ENCODE data around the gene PRR35. TPM values are rescaled to one million over a fixed set of nuclear protein-coding genes. Genes with fewer than 3 reads are reported as not detected.

The PRR35 gene
- polyA plus RNA-seq, 10 donors, result 0.09 to 0.25 (median 0.12) TPM; not detected in 5

GRCh38 chr16:561957-562938, 2.1 kb downstream of the PRR35 start:
- no peak for DNase-seq

DNA sequence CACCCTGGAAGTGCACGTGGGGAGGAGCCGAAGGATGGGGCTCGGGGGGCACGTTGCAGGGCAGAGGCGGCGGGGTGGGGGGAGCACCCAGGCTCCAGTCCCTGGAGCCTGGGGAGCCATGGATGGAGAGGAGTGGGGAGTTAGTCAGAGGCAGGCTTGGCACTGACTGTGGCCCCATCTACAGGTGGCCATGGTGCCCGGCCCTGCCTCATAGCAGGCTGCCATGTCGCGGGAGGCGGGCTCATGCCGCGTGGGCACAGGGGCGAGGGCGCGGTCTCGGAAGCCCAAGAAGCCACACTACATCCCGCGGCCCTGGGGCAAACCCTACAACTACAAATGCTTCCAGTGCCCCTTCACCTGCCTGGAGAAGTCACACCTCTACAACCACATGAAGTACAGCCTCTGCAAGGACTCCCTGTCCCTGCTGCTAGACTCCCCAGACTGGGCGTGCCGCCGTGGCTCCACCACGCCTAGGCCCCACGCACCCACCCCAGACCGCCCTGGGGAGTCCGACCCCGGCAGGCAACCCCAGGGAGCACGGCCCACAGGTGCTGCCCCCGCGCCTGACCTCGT, 3.0 kb downstream of the PRR35 start:
- no peak for DNase-seq

- no peak for DNase-seq
Measured at GRCh38 chr16:564690-565418, 4.7 kb downstream of the PRR35 start.

DNA sequence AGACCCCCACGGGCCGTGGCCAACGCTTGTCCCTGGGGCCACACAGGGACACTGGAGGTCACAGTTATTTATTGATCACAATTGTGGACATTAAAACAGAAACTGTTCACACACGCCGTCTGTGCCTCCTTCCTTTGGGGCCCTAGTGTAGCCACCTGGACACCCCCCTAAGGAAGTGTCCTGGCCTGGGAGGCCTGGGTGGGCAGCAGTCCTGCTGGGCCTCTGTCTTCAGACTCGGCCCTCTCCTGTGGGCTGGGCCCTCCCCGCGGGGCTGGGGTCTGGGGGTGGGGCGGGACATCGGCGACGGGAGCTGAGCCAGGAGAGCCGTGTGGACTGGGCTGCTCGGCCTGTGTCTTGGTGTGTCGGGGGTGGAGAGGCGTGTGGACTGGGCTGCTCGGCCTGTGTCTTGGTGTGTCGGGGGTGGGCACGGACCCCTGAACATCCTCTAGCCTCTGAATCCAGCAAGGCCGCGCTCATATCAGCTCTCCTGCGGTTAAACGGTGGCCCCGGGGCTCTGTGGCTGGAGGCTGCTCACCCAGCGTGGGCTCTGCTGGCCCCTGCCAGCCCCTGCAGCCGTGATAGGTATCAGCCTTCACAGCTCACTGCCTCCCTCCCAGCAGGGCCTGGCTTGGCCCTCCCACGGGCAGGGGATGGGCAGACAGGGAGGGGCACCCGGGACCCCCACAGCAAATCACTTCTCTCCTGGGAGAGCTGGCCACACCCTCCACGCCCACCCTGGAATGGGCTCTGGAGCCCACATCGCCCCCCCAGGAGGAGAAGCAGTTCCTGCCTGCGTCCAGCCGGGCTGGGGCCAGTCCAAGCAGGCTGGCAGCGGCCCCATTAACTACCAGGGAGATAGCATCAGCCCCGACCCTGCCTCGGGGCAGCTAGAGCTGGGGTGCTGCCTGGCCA, 5.5 kb downstream of the PRR35 start:
- DNase-seq, result no peak

DNA sequence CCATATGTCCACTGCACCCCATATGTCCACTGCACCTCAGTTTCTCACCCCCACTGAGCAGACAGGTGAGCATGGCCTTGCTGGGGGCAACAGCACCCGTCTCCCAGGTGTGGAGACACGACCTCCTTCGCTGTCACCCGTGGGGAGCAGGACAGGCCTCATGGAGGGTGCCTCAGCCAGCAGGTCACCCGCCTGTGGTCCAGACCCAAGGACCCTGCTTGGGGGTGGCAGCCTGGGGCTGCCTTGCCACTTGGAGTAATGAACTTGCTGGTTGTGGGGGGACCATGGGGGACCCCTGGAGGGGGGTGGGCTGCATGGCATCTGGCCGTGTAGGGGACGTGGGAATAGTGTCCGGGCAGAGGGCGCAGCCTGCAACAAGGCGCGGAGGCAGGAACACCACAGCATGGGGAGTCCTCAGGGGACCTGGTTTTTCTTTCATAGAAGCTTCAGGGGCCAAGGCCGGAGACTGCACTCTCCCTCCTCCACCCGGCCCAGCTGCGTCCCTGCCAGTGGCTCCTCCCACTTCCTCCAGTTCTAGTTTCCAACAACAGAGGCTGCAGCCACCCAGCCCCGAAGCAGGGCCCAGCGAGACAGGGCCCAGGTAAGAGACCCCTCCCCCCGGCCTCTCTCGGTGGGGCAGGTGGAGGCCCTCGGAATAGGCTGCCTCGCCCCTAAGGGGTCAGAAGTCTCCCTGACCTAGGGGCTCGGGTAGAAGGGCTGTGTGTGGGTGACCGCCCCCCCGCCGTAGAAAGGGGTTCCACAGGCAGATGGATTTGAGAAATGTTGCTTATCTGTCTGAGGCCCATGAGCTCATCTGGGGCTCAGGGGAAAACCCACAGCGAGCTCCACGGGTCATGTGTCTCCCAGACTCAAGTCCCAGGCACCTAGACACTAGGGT, 6.5 kb downstream of the PRR35 start, which contains the start of gene NHLRC4:
NHLRC4 (plus strand) TSS at position 531 of the 898 bp plus-strand sequence. CDS start 1,043 bp downstream, outside the sequence.
- DNase-seq, result peak; percentile 54 to 91 (median 75)

- DNase-seq, result no peak
Measured at GRCh38 chr16:567373-568256, 7.4 kb downstream of the PRR35 start.

DNA sequence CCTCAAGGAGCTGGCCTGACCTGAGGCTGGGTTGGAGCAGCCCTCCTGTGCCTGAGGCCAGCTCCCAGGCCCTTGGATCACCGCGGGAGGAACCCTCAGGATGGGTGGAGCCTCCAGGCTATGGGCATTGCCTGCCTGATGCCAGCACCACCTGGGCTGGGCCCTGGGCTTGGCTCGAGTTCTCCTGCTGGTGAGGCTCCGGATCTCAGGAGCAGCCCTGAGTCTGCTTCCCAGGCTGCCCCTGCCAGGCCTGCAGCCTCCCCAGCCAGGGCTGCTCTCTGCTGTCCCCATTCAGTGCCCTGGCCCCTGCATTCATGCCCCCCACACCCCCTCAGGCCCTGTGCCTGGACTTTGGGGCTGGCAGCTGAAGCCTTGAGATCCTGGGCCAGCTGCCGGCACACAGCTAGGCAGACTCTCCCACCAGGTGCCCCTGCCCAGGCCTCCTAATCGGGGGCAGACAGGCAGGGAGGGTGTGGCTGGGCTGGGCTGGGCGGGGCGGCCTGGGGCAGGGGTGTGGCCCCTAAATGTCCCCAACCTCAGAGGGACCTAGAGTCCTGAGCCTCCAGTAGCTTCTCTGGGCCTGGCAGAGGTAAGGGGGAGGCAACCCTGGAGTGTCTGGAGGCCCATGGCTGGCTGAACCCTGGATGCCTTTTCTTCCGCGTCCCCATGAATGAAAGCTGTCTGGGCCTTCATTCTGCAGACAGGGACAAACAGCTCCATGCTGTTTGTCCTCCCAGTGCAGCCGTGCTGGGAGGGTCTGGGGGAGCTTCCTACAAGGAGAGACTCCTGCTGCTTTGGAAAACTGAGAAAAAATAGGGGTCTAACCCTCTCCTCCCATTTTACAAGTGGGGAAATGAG, 8.4 kb downstream of the PRR35 start:
- no peak for DNase-seq

- peak; percentile 38 to 92 (median 67) for DNase-seq
Measured at GRCh38 chr16:569445-570254, 9.5 kb downstream of the PRR35 start, which contains the start of gene PIGQ. Gene PIGQ (plus strand): TSS chr16:569968. CDS start chr16:574075, 4,107 bp downstream.

GRCh38 chr16:572865-573650, 12.9 kb downstream of the PRR35 start:
- DNase-seq, result no peak

GRCh38 chr16:574021-574760, 14.0 kb downstream of the PRR35 start:
- DNase-seq, result no peak

GRCh38 chr16:575354-576196, 15.4 kb downstream of the PRR35 start:
- DNase-seq, result no peak

DNA sequence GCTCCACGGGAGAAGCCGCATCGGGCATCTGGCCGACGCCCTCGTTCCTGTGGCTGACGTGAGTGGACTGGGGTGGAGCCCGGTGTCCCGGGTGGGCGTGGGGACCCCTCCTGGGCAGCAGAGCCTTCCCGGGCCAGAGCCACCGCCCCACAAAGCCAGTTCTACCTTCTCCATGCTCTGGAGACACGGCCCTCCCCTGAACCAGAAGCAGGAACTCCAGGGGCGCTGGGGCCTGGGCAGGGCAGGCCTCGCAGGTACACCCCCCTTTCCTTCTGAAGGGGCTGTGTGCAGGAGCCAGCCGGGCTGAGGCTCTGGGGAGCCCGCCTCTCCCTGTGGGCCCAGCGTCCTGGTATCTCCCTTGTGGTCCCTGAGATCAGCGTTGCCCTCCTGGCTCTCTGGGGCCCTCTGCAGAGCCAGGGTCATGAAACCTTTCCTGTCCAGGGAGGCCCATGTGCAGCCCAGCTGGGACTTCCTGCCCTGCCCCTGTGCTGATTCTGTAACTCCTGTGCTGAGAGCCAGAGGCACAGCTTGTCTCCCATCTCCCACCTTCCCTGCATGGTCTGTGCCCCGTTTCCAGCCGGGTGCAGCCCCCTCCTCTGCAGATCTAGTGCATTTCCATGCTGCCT, 16.1 kb downstream of the PRR35 start:
- DNase-seq, result no peak

DNA sequence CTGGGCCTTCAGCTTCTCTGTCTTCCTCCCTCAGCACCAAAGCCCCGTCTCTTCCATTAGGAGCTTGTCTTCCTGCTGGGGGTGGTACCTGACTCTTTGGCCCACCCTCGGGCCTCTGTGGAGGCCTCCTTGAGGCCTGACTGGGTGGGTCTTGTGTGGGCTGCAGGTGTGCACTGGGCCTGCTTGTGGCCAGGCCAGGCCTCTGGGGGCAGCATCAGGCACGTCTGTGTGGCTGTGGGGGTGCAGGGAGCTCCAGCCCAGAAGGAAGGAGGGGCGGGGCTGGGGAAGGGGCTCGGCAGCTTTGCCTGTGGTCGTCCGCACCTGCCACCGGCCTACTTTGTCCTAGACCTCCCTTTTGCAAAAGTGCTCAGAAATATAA, 16.6 kb downstream of the PRR35 start:
- no peak for DNase-seq

GRCh38 chr16:577796-578195, 17.6 kb downstream of the PRR35 start:
- DNase-seq, result no peak

Data from muscle of back (tissue), 11 donors.